Activated CD8-positive, alpha-beta memory T cell treated with anti-CD3 and anti-CD28 coated beads, Interleukin-2, amount 50 U/mL, for 48 hours (primary cell): ENCODE data around the gene NEDD4.
"Not testable (repeated sequence)": the region's sequence is repeated elsewhere in the genome, so short reads cannot be mapped to it uniquely, and the experiment has no call there.

Experiments used
- DNase-seq: peaks from one replicate; pipeline ENCODE4 v3.0.0-alpha.2; 2020

The NEDD4 gene

GRCh38 chr15:55879181-55879580, 114.2 kb downstream of the NEDD4 start:
- no peak for DNase-seq

GRCh38 chr15:55873024-55873720, 120.2 kb downstream of the NEDD4 start:
- no peak for DNase-seq

- DNase-seq: no peak
Observed at GRCh38 chr15:55872471-55872870, 120.9 kb downstream of the NEDD4 start.

GRCh38 chr15:55869660-55870059, 123.8 kb downstream of the NEDD4 start:
- no peak for DNase-seq

- no peak for DNase-seq
Observed at GRCh38 chr15:55868707-55869106, 124.7 kb downstream of the NEDD4 start.

- DNase-seq: not testable (repeated sequence)
Observed at GRCh38 chr15:55868291-55868690, 125.1 kb downstream of the NEDD4 start.

GRCh38 chr15:55863911-55864310, 129.5 kb downstream of the NEDD4 start:
- DNase-seq: no peak

- DNase-seq: no peak
Observed at GRCh38 chr15:55861115-55861514, 132.3 kb downstream of the NEDD4 start.

- no peak for DNase-seq
Observed at GRCh38 chr15:55860468-55860867, 132.9 kb downstream of the NEDD4 start.

GRCh38 chr15:55859681-55860080, 133.7 kb downstream of the NEDD4 start:
- DNase-seq: no peak

- DNase-seq: no peak
Observed at GRCh38 chr15:55858661-55859060, 134.8 kb downstream of the NEDD4 start.

GRCh38 chr15:55856506-55857164, 136.8 kb downstream of the NEDD4 start:
- DNase-seq: no peak

- no peak for DNase-seq
Observed at GRCh38 chr15:55853134-55853533, 140.3 kb downstream of the NEDD4 start.

GRCh38 chr15:55846116-55846707, 147.2 kb downstream of the NEDD4 start:
- no peak for DNase-seq

- DNase-seq: not testable (repeated sequence)
Observed at GRCh38 chr15:55842897-55843296, 150.5 kb downstream of the NEDD4 start.

- no peak for DNase-seq
Observed at GRCh38 chr15:55835866-55836265, 157.5 kb downstream of the NEDD4 start.

GRCh38 chr15:55834331-55834730, 159.1 kb downstream of the NEDD4 start:
- no peak for DNase-seq

GRCh38 chr15:55829826-55830225, 163.6 kb downstream of the NEDD4 start:
- no peak for DNase-seq

- no peak for DNase-seq
Observed at GRCh38 chr15:55827955-55828354, 165.5 kb downstream of the NEDD4 start.

- no peak for DNase-seq
Observed at GRCh38 chr15:55827204-55827603, 166.2 kb downstream of the NEDD4 start.

- no peak for DNase-seq
Observed at GRCh38 chr15:55824857-55825613, 168.4 kb downstream of the NEDD4 start.

- DNase-seq: no peak
Observed at GRCh38 chr15:55823699-55824340, 169.6 kb downstream of the NEDD4 start.

GRCh38 chr15:55823191-55823670, 170.2 kb downstream of the NEDD4 start:
- DNase-seq: no peak
